NCI-H1048 (cell line): ENCODE results near the gene CYSRT1.
A peak's percentile ranks its signal among the peaks of the same experiment; 100 is the strongest.

ENCODE experiments used
- DNase-seq: peaks from one replicate; lab custom pipeline; 2025; lab: John Stamatoyannopoulos, UW

Gene CYSRT1, protein sequence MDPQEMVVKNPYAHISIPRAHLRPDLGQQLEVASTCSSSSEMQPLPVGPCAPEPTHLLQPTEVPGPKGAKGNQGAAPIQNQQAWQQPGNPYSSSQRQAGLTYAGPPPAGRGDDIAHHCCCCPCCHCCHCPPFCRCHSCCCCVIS

DNA sequence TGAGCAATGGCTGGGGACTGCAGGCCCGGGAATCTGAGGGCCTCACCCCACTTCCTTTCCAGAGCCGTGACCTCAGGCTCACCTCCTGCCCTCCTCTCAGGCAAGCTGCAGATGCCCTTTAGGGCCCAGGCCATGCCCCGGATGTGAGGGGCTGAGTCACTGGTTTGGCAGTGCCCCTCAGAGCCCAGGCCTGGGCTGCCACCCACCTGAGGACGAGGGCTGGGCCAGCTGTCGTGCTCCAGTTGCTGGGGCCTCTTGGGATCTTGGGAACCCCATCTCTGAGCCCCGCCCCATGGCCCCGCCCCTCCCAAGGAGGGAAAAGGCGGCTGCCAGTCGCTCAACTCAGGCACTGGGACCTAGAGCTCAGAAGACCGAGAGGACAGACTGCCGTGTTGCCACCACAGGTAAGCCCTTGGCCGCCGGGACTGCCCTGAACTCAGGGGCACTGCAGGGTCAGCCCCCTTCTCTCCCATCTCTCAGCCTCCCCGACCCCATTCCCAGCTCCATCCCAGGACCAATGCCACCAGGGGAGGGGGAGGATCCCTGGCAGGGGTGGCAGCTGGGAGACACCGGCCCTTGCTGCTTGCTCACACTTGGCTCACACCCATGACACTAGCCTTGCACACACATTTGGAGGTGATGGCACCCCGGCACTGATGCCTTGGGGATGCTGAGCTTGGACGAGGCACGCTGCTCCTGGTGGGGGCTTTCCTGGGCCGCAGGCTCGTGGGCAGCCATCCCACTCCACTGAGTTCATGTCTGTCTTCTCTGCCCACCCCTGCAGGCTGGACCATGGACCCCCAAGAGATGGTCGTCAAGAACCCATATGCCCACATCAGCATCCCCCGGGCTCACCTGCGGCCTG, at the start of gene CYSRT1:
CYSRT1 (plus strand) TSS at position 345 of the 865 bp plus-strand sequence; CDS start at position 793, 448 bp downstream.
- DNase-seq = no peak

DNA sequence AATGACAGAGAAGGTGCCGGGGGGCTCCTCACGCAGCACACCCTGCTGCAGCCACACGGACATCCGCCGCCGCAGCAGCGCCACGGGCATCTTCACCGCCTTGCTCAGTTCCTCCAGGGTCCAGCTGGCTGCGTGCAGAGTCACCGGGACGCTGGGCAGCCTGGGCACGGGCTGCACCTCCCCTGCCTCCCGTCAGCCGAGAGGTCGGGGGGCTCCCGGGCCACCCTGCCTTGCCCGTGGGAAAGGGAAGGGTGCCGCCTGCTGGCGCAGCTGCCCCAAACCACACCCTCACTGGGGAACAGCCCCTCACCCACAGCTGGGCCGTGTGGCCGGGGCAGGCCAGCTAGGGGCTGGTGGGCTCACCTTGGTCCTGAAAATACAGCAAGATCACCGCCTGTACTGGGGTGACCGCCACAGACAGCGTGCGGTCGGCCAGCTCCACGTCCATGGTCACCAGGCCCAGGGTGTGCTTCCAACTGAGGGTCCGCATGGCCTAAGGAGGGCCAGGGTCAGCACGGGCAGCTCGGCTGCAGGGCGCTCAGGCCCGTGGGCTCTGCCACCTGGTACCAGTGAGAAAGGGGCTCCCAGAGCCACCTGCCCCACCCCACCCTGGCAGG, 49.5 kb upstream of the CYSRT1 start:
- no peak for DNase-seq

DNA sequence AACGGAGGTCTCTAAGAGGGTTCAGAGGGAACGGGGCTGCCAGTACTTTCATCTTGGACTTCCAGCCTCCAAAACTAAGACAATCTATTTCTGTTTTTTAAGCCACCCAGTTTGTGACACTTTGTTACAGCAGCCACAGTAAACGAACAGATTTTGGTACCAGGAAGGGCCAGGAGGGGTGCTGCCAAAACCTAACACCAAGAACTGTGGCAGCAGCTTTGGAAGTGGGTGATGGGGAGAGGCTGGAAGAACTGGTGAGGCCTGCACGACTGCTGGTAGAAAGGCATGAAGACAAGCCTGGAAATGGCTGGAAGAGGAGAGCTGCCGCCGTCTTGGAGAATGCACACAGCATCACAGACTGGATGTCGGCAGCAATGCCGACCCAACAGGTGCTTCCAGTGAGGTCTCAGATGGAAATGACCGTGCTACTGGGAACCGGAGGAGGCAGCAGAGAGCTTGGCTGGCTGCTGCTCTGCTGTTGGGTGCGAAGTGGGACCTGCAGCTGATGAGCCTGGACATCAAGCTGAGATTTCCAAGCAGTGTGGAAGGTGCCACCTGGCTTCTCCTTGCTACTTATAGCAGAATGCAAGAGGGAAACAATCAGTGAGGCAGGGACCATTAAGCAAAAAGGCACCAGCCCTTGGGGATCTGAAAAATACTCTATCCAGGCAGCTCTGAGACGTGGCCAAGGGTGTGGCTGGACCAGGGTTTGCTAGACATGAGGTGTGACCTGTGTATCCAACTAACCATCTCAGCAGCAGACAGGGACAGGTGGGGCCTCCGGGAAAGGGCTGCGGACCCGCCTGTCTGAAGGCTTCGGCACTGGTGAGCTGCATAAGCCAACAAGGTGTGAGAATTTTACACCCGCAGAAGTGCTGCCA, 48.4 kb upstream of the CYSRT1 start:
- no peak for DNase-seq

DNA sequence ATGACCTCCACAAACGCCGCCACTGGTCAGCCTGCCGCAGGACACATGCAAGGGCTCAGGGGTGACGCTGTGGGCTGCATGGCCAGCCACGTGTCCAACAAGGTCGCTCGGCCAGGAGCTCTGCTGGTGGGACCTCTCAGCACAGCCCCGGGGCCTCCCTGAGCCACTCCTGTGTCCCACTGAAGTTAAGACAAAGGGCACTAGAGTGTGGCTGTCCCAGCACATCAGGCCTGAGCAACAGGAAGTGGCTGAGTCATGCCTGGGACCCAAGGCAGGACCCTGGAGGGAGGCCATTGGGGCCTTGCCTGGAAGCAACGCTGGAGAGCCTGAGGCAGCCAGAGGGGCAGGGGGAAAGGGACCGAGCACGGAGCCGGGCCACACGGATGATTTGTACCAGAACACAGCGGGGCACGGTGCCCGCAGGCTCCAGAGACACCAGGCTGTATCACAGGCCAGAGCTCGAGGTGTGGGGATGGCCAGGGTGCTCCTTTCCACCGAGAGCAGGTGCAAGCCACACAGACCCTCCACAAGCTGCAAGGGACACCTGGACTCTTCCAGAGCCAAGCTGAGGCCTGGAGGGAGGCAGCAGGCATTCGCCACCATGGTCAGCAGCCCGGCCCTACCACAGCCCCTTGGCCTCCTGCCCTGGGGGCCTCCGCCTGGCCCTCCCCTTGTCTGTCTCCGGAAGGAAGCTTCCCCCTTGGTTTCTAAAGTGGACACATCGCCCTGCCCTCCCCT, 46.6 kb upstream of the CYSRT1 start:
- DNase-seq = no peak

DNA sequence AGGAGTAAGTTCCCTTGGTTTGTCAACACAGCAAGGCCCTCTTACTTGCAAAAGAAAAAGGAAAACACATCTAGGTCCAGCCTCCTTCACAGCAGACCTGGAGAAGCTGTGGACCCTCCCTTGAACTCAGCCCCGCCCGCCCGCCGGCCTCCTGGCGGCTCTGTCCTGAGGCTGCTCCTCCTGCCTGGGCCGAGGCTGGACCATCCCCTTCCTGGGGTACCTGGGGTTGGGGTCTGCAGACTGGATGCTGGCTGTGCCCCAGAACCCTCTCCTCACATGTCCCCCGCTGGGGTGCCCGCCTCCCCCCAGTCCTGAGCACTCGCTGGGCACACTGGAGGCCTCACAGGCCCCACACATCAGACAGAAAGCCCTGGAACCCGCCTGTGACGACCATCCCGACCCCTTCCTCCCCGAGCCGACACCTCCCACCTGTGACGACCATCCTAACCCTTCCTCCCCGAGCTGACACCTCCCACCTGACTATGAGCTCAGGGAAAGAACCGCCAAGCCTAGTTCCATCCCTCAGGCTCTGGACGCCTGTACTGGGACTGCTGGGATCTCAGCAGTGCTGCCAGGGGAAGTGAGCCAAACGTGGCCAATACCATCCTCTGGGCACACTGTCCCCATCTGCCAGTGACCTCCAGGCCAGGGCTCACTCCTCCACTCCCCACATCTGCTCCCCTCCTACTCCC, 45.9 kb upstream of the CYSRT1 start:
- no peak for DNase-seq

DNA sequence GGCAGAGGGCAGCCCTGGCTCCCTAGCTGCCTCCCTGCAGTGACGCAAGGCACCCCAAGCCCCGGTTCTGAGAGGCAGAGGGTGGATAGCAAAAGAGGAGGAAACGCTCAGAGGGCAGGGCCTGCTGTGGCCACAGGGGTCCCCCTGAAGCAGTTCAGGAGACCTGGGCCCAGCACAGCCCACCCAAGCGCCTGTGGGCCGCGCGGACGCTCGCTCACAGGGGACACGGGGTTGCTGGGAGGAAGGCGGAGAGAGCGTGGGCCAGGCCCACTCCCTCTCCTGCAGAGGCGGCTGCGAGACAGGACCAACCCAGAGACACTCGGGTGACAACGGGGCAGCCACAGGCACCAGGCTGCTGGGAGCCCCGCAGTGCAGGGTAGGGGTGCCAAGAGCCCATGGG, 45.2 kb upstream of the CYSRT1 start:
- no peak for DNase-seq

DNA sequence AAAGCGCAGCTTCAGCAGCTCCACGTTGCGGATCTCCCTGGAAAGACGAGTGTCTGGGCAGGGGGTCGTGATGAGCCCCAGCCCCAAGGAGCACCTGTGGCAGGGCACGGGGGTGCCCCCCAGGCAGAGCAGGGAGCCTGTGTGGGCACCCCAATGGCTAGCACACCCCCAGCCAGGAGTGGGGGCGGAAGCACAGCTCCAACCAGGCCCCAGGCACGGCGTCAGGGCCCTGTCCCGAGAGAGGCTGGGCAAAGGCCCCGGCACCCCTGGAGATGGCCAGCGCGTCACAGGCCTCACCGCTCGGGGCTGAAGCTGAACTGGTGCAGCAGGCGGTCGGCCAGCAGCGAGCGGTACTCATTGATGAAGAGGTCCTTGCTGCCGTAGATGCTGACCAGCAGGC, 44.5 kb upstream of the CYSRT1 start:
- no peak for DNase-seq

DNA sequence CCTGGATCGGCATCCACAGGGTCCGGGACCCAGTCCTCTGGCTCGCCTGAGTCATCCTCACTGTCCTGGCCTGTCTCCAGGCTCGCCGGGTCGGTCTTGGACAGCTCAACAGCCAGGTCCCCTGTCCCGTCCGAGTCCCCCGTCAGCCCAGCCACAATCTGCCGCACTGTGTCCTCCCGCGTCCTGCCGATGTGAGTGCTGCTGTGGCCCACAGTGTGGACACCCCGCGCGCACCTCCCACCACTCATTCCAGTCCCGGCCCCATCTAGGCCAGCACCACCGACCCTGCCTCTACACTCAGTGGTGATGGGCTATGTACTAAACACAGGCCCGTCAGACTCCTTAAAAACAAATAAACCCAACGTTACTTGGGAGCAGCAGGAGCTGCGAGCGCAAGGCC, 43.3 kb upstream of the CYSRT1 start:
- no peak for DNase-seq

DNA sequence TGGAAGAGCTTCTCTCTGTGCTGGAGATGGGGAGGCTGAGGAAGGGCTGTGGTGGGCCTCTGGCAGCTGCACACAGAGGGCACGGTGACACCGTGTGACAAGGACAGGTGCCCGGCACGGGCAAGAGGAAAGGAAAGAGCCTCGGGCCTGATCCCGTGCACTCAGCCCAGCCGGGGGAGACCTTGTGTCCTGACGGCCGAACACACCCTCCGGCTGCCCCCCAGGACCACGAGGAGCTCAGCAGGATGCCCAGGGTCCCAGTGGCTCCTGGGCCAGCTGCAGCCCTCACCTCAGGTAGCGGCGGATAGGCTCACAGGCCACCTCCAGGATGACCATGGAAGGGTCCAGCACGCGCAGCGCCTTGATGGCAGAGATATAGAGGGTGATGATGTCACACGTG, 42.1 kb upstream of the CYSRT1 start:
- DNase-seq = no peak

DNA sequence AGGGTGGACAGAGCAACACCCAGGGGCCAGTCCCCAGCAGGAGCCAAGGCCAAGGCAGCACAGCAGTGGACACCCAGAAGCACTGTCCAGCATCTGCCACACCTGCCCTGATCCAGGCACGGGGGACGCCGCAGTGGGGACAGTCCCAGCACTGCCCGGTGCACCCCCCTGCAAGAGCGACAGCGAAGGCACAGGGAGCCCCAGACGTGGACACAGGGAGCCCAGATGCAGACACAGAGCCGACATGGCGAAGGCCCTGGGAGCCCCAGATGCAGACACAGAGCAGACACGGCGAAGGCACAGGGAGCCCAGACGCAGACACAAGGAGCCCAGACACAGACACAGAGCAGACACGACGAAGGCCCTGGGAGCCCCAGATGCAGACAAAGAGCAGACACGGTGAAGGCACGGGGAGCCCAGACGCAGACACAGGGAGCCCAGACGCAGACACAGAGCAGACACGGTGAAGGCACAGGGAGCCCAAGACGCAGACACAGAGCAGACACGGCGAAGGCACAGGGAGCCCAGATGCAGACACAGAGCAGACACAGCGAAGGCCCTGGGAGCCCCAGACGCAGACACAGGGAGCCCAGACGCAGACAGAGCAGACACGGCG, 40.9 kb upstream of the CYSRT1 start:
- DNase-seq = no peak

DNA sequence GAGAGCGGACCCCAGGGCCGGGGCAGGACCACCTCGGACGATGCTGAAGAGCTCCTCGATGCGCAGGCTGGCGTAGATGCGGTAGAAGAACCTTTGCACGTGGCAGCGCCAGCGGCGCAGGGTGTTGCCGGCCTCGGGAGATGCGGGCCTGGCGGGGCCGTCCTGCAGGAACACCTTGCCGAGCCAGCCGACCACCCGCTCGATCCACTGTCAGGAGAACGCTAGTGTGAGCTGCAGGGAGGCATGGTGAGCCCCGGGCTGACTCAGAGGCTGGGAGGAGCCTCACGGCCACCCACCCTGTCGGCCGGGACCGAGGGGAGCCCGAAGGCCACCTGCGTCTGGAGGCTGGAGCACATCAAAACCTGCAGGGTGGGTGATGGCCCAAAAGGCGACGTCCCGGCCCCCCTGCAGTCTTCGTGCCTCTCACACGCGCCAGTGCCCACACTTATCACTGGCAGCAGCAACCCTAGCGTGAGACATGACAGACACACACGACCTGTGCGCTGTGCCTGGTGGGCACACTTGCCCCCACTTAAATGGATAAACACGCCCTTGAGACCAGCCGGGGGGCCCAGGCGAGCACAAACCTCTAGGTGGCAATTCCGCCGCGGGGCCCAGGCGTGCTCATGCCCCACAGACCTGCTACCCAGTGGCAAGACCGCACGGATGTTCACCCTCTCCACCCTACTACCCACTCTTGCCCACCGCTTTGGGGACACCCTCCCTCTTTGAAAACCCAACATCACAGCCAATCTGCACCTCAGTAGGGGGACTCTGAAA, 39.9 kb upstream of the CYSRT1 start:
- DNase-seq = no peak

DNA sequence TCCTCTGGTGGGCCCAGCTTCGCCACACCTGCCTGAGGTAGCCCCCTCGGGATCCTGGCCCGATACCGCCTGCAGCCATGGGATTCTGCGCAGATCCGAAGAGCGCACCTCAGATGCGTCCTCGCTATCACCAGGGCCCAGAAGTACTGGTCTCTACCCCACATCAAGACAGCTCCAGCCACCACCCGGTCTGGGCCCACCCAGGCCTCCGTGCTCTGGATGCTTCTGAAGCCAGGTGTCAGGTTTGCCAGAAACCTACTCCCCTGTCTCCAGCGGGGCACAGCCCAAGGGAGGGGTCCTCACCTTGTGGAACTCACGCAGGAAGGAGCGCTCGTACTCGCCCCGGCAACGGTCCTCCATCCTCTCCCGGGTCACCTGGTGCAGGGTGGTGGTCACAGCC, 39.1 kb upstream of the CYSRT1 start:
- DNase-seq = no peak

DNA sequence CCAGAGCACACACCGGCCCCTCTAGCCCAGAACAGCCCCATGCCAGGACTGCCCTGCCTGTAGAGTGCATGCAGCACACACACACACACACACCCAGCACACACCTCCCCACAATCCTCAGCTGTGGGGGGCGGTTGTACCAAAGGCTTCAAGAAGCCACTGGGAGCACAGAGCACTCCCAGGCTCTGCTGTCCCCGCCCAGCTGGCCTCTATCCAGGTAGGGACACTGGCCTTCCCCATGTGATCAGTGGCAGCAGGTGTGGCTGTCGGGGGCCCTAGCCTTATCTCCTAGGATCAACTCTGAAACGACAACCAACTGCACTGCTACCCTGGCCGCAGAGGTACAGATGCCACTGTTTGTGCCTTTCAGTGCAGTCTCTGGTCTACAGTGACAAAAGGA, 38.6 kb upstream of the CYSRT1 start:
- DNase-seq = no peak

DNA sequence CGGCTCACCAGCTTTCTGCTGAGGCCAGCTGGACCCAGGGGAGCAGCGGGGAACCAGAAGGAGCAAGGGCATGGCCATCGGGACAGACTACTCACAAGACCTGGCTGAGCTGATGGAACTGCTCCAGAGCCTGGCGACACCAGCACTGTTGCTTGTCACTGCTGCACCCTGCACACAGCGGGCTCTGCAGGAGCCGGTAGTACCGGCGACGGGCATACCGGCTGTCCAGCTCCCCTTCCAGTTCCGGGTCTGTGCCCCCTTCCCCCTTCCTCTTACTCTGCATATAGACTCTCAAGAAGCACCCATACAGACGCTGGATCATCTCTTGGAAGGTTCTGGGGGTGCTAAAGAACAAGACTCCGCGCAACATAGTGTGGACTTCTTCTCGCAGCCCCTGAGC, 37.6 kb upstream of the CYSRT1 start:
- no peak for DNase-seq

DNA sequence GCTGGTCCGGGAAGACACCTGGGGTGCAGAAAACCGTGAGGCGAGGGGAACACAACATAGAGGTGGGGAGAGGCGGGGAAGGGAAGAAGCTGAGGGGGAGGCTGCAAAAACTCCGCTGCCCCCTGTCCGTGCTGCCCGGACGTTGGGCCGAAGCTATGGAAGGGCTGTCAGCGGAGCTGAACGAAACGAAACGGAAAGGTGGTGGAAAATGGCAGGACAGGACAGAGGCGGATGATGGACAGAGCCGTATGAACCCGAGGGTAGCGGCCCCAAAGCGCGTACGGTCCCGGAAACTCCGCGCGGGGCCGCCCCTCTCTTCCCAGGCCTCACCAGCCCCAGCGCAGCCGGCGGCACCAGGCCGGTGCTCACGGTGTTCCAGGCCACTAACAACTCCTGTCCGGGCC, 36.9 kb upstream of the CYSRT1 start:
- no peak for DNase-seq

DNA sequence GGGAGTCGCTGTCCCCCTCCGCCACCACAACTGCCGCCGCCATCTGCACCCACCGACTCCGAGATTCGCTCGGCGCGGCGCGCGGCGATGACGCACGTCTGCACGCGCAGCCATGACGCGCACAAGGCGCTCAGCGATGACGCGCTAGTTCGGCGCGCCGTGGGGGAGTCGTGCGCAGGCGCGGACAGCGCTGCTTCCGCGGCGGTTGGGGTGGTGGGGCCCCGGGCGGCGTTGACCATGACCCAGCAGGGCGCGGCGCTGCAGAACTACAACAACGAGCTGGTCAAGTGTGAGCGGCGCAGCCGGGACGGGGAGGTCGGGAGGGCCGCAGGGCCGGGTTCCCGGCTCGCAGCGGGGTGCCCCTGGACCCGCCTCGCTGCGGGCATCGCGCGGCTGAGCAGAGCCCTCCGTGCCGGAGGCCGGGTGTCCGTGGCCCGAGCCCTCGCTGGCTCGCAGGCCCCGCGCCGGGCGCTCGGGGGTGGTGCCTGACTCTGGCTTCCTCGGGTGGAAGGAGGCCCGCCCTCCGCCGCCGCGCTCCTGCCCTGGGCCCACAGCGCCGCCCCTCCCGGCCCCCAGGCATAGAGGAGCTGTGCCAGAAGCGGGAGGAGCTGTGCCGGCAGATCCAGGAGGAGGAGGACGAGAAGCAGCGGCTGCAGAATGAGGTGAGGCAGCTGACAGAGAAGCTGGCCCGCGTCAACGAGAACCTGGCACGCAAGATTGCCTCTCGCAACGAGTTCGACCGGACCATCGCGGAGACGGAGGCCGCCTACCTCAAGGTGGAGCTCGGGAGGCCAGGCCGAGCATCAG, 36.3 kb upstream of the CYSRT1 start, which contains the start of the genes ANAPC2 and SSNA1:
ANAPC2 (minus strand) TSS at position 71 of the 807 bp plus-strand sequence; CDS start at position 43, 28 bp downstream.
SSNA1 (plus strand) TSS at position 187 of the 807 bp plus-strand sequence; CDS start at position 238, 51 bp downstream.
- DNase-seq = peak; percentile 83

DNA sequence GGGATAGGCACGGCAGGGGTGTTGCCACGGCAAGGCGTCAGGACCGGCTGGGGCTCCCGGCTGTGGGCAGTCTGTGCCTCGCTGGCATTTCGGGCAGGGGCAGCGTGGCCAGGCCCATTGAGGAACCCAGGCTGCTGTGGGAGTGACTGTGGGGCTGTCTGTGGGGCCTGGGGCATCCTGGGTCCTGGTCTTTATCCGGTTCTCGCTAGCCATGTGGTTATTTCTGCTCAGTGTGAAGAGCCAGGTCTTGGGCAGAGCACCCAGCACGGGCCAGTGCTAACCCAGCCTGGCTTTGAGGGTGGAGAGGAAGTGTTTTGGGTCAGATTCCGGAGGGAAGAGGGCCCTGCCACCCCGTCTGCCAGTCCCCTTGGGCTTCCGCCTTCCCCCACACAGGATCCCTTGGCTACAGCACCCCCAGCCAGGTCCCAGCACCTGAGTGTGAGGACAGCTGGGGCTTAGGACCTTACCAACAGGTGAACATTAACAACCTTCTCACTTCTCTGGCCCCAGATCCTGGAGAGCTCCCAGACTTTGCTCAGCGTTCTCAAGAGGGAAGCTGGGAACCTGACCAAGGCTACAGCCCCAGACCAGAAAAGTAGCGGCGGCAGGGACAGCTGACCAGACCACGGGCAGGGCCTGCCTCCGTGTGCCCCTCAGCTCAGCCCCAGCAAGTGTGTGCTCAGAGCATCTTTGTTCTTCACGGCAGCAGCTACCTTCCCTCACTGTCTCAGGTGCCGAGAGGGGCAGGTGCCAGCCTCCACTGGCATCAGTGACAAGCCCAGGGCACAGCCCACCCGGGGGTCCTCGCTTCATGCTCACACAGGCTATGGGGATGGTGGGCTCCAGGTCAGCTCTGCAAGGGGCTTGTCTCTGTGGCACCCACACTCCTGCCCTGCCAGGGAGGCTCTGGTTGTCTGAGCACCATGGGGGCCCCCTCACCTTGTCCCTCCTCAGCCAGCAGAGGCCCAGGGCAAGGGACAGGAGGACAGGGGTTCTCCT, 35.4 kb upstream of the CYSRT1 start:
- no peak for DNase-seq
